Liver (tissue), 9 donors: ENCODE measurements around the gene ADAM8. TPM values are rescaled to one million over a fixed set of nuclear protein-coding genes. Genes with fewer than 3 reads are reported as not detected.

Experiments used
- DNase-seq: peaks from one replicate; pipeline ENCODE4 v3.0.0-alpha.2; 2017; ENCODE audit warnings: low spot score
- H3K27ac ChIP-seq, 2 donors: one replicate each; pipeline ENCODE4 v1.7.0; 2013; ENCODE audit warnings: inconsistent platforms in 2 of 2, low read length in 2 of 2, control low read depth in 1 of 2, low read depth in 1 of 2, mild to moderate bottlenecking in 1 of 2
- H3K27me3 ChIP-seq, 4 donors: one replicate each; pipeline versions ENCODE4 v1.6.1 to v1.7.0; 2013; ENCODE audit warnings: low read length in 3 of 4, inconsistent platforms in 1 of 4, mild to moderate bottlenecking in 1 of 4, moderate library complexity in 1 of 4; ENCODE audit not compliant: control insufficient read depth in 4 of 4, insufficient read depth in 4 of 4
- H3K36me3 ChIP-seq, 4 donors: one replicate each; pipeline versions ENCODE4 v1.6.1 to v1.7.0; 2013; ENCODE audit warnings: low read length in 3 of 4, mild to moderate bottlenecking in 3 of 4, low read depth in 1 of 4, moderate library complexity in 1 of 4; ENCODE audit not compliant: control insufficient read depth in 4 of 4, insufficient read depth in 3 of 4
- H3K4me1 ChIP-seq, 4 donors: one replicate each; pipeline versions ENCODE4 v1.6.1 to v1.7.0; 2013; ENCODE audit warnings: low read length in 3 of 4, mild to moderate bottlenecking in 3 of 4, moderate library complexity in 1 of 4; ENCODE audit not compliant: control insufficient read depth in 4 of 4, insufficient read depth in 4 of 4
- H3K4me3 ChIP-seq, 3 donors: one replicate each; pipeline versions ENCODE4 v1.6.1 to v1.7.0; 2013; ENCODE audit warnings: low read length in 3 of 3, control low read depth in 1 of 3, low read depth in 1 of 3, mild to moderate bottlenecking in 1 of 3
- H3K9ac ChIP-seq, 2 donors: one replicate each; pipeline ENCODE4 v1.7.0; 2013; ENCODE audit warnings: low read length in 2 of 2, mild to moderate bottlenecking in 2 of 2, moderate library complexity in 2 of 2, control low read depth in 1 of 2, low read depth in 1 of 2
- H3K9me3 ChIP-seq, 4 donors: one replicate each; pipeline versions ENCODE4 v1.6.1 to v1.7.0; 2013; ENCODE audit warnings: low read length in 3 of 4; ENCODE audit not compliant: control insufficient read depth in 4 of 4
- ATF3 ChIP-seq: IDR thresholded peaks from 2 replicates; pipeline ENCODE4 v1.6.1; 2016; ENCODE audit warnings: antibody characterized with exemption
- FOXA2 ChIP-seq: IDR thresholded peaks from 2 replicates; pipeline ENCODE4 v1.6.1; 2016; ENCODE audit warnings: antibody characterized with exemption
- GABPA ChIP-seq, 2 donors: IDR thresholded peaks in 1 of 2; conservative IDR thresholded peaks in 1 of 2; 2 replicates each; pipeline ENCODE4 v1.6.1; 2016; ENCODE audit warnings: antibody characterized with exemption in 2 of 2, mild to moderate bottlenecking in 1 of 2, moderate library complexity in 1 of 2
- HNF4A ChIP-seq, 2 donors: conservative IDR thresholded peaks; 2 replicates each; pipeline ENCODE4 v1.6.1; 2016; ENCODE audit warnings: antibody characterized with exemption in 2 of 2, mild to moderate bottlenecking in 2 of 2
- HNF4G ChIP-seq: IDR thresholded peaks from 2 replicates; pipeline ENCODE4 v1.6.1; 2016; ENCODE audit warnings: antibody characterized with exemption
- JUND ChIP-seq, 2 donors: IDR thresholded peaks; 2 replicates each; pipeline ENCODE4 v1.6.1; 2016; ENCODE audit warnings: antibody characterized with exemption in 2 of 2
- NR2F2 ChIP-seq: IDR thresholded peaks from 2 replicates; pipeline ENCODE4 v1.6.1; 2016; ENCODE audit warnings: antibody characterized with exemption
- RAD21 ChIP-seq, 2 donors: IDR thresholded peaks; 2 replicates each; pipeline ENCODE4 v1.6.1; 2016; ENCODE audit warnings: antibody characterized with exemption in 2 of 2, mild to moderate bottlenecking in 2 of 2
- RXRA ChIP-seq, 2 donors: IDR thresholded peaks; 2 replicates each; pipeline ENCODE4 v1.6.1; 2017 to 2018; ENCODE audit warnings: antibody characterized with exemption in 2 of 2, mild to moderate bottlenecking in 1 of 2
- SP1 ChIP-seq: IDR thresholded peaks from 2 replicates; pipeline ENCODE4 v1.6.1; 2018; ENCODE audit warnings: antibody characterized with exemption, mild to moderate bottlenecking
- TAF1 ChIP-seq: conservative IDR thresholded peaks from 2 replicates; pipeline ENCODE4 v1.6.1; 2016; ENCODE audit warnings: antibody characterized with exemption, mild to moderate bottlenecking
- YY1 ChIP-seq: IDR thresholded peaks from 2 replicates; pipeline ENCODE4 v1.6.1; 2016; ENCODE audit warnings: antibody characterized with exemption, mild to moderate bottlenecking
- WGBS: extraction: QIAGEN DNeasy Blood & Tissue Kit; methylation state at CpG from one replicate; pipeline ENCODE4 v1.1.7; 2013; 5-methylcytosine and 5-hydroxymethylcytosine counted together
- polyA plus RNA-seq, 2 donors: library from polyadenylated mRNA; stranded (reverse) in 1 of 2; unstranded in 1 of 2; fragments of 200-250 nt in 1 of 2; fragments of >200 nt in 1 of 2; fragmentation: Nextera tagmentation in 1 of 2; extraction: Ambion mirVana in 1 of 2; gene quantifications; one replicate each; pipeline versions ENCODE4 v1.2.1 to v1.2.3, GENCODE V29; 2013 to 2015
- total RNA-seq, 2 donors: library from RNA; depleted of rRNA; stranded (reverse); fragments of >200 nt; gene quantifications; one replicate each; pipeline ENCODE4 v1.2.3, GENCODE V29; 2014
- TF ChIP-seq, protein P1 (sequence below): IDR thresholded peaks from 2 replicates; pipeline ENCODE4 v1.6.1; 2016; ENCODE audit warnings: antibody characterized with exemption, mild to moderate bottlenecking
- TF ChIP-seq, protein P2 (sequence below): IDR thresholded peaks from 2 replicates; pipeline ENCODE4 v1.6.1; 2016; ENCODE audit warnings: antibody characterized with exemption
- TF ChIP-seq, protein P3 (sequence below): IDR thresholded peaks from 2 replicates; pipeline ENCODE4 v1.6.1; 2016; ENCODE audit warnings: antibody characterized with exemption
- donor health status: healthy.
- donor health status: healthy.
- donor health status: healthy.
- donor health status: healthy.
- donor health status: healthy.

The ADAM8 gene
- total and polyA plus RNA-seq, 4 donors: 1.3 to 6.9 (median 3.7) TPM

DNA sequence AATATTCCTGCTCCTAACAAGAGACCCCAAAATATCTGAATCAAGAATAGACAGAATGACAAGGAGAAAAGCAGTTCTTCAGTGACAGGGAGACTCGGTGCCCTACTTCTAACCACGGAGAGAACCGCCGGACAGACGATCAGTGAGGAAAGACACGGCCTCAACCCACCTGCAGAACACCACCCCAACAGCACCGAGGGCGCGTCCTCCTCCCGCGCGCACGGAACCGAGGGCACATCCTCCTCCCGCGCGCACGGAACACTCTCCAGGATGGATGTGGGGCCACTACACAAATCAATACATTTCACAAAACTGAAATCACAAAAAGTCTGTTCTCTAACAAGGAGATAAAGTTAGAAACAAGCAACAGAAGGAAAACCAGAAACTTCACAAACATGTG lies 9.7 kb upstream of the ADAM8 start:
- Histone ChIP-seq H3K4me3 (no peak overlapping the region), H3K4me1 (no peaks in the 10 kb centered on the region), H3K9ac (no peak overlapping the region), H3K36me3 (peaks cover 37 to 89% (median 62%) of the 10 kb centered on the region in 4 donors), H3K27ac (no peak overlapping the region), H3K9me3 (no peaks in the 10 kb centered on the region), H3K27me3 (no peaks in the 10 kb centered on the region)
- TF ChIP-seq SP1 (no peak), ATF3 (no peak), HNF4A (conservative IDR thresholded peaks at IDR 0.05) (no peak), TAF1 (no peak), HNF4G (no peak), GABPA (IDR thresholded peaks at IDR 0.05 in 1 of 2, conservative IDR thresholded peaks at IDR 0.05 in 1 of 2) (no peak), JUND (IDR thresholded peaks at IDR 0.05) (no peak), RXRA (IDR thresholded peaks at IDR 0.05) (no peak), YY1 (no peak), NR2F2 (no peak), FOXA2 (no peak)
- TF ChIP-seq, protein P1, sequence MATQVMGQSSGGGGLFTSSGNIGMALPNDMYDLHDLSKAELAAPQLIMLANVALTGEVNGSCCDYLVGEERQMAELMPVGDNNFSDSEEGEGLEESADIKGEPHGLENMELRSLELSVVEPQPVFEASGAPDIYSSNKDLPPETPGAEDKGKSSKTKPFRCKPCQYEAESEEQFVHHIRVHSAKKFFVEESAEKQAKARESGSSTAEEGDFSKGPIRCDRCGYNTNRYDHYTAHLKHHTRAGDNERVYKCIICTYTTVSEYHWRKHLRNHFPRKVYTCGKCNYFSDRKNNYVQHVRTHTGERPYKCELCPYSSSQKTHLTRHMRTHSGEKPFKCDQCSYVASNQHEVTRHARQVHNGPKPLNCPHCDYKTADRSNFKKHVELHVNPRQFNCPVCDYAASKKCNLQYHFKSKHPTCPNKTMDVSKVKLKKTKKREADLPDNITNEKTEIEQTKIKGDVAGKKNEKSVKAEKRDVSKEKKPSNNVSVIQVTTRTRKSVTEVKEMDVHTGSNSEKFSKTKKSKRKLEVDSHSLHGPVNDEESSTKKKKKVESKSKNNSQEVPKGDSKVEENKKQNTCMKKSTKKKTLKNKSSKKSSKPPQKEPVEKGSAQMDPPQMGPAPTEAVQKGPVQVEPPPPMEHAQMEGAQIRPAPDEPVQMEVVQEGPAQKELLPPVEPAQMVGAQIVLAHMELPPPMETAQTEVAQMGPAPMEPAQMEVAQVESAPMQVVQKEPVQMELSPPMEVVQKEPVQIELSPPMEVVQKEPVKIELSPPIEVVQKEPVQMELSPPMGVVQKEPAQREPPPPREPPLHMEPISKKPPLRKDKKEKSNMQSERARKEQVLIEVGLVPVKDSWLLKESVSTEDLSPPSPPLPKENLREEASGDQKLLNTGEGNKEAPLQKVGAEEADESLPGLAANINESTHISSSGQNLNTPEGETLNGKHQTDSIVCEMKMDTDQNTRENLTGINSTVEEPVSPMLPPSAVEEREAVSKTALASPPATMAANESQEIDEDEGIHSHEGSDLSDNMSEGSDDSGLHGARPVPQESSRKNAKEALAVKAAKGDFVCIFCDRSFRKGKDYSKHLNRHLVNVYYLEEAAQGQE: no peak
- TF ChIP-seq, protein P2, sequence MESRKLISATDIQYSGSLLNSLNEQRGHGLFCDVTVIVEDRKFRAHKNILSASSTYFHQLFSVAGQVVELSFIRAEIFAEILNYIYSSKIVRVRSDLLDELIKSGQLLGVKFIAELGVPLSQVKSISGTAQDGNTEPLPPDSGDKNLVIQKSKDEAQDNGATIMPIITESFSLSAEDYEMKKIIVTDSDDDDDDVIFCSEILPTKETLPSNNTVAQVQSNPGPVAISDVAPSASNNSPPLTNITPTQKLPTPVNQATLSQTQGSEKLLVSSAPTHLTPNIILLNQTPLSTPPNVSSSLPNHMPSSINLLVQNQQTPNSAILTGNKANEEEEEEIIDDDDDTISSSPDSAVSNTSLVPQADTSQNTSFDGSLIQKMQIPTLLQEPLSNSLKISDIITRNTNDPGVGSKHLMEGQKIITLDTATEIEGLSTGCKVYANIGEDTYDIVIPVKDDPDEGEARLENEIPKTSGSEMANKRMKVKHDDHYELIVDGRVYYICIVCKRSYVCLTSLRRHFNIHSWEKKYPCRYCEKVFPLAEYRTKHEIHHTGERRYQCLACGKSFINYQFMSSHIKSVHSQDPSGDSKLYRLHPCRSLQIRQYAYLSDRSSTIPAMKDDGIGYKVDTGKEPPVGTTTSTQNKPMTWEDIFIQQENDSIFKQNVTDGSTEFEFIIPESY: no peak
- TF ChIP-seq, protein P3, sequence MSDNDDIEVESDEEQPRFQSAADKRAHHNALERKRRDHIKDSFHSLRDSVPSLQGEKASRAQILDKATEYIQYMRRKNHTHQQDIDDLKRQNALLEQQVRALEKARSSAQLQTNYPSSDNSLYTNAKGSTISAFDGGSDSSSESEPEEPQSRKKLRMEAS: no peak
- WGBS: 88% methylated on average over 18 of the region's 18 CpGs
- DNase-seq: no peak

DNA sequence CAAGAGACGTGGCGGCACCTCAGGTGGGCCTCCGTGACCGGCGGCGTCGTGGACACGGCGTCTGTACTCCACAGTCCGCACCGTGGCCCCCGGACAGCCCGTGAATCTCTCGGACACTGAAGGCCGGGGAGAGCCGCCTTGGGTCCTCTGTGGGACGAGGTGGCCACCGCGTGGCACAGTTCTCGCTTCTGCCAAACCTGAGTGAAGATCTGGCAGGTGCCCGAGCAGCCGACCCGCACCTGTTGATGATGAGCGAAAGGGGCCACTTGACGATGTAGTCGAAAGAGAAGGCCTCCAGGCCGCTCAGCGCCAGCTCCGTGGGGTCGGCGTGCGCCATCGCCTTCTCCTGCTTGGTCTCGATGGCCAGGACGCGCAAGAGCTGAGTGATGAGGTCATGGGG lies 8.5 kb upstream of the ADAM8 start:
- TF ChIP-seq RAD21 (IDR thresholded peaks at IDR 0.05): no peak
- no peak for TF ChIP-seq RXRA (IDR thresholded peaks at IDR 0.05)
- TF ChIP-seq FOXA2: no peak
- TF ChIP-seq, protein P3: no peak
- WGBS: 96% methylated on average over 36 of the region's 36 CpGs
- Histone ChIP-seq H3K9ac (no peak overlapping the region), H3K36me3 (peaks cover 40 to 87% (median 60%) of the 10 kb centered on the region in 4 donors), H3K4me1 (peaks cover 0 to 4% (median under 1%) of the 10 kb centered on the region in 4 donors), H3K4me3 (no peak overlapping the region), H3K9me3 (no peaks in the 10 kb centered on the region), H3K27me3 (no peaks in the 10 kb centered on the region), H3K27ac (no peak overlapping the region)
- no peak for DNase-seq
